ENCODE measurements around the gene C20orf144. TPM values are rescaled to one million over a fixed set of nuclear protein-coding genes. Genes with fewer than 3 reads are reported as not detected.

Gene C20orf144
- total RNA-seq (under 1 TPM in 1 of 7 donors, not detected in 6; 0.46 TPM), polyA plus RNA-seq (under 1 TPM in 1 of 2 donors, not detected in 1; 0.05 TPM)
- long read RNA-seq, donor 1: 0 reads
- long read RNA-seq, donor 2: 0 reads
- long read RNA-seq, donor 3, partial matches to known transcripts: 0 of 1 reads
- long read RNA-seq, donor 3, other reads (novel, unspliced or antisense): 1 of 1 reads

DNA sequence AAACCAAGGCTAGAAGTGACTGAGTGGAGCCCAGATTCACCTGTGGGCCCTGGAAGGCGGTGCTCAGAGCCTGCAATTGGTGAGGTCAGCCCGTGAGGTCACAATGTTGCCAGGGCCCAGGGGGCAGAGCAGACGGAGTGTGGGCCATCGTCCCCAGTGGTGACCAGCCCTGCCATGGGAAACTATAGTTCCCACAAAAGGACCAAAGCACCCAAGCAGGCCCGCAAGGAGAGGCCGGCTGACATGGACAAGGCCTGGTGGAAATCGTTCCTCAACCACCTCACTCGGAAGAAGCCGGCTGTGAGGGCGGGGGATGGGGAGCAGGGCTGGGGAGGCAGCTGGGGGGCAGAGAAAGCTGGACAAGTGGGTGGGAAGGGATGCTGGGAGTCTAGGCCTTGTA is at the start of gene C20orf144:
Gene C20orf144, plus strand, starts transcription at position 156 of the 400 bp plus-strand sequence. Its CDS starts 19 bp downstream, at position 175.
- H3K4me1 ChIP-seq (ENCODE audit: insufficient read depth): peaks cover 9% of the 10 kb centered on the region
- TF ChIP-seq, protein P1, sequence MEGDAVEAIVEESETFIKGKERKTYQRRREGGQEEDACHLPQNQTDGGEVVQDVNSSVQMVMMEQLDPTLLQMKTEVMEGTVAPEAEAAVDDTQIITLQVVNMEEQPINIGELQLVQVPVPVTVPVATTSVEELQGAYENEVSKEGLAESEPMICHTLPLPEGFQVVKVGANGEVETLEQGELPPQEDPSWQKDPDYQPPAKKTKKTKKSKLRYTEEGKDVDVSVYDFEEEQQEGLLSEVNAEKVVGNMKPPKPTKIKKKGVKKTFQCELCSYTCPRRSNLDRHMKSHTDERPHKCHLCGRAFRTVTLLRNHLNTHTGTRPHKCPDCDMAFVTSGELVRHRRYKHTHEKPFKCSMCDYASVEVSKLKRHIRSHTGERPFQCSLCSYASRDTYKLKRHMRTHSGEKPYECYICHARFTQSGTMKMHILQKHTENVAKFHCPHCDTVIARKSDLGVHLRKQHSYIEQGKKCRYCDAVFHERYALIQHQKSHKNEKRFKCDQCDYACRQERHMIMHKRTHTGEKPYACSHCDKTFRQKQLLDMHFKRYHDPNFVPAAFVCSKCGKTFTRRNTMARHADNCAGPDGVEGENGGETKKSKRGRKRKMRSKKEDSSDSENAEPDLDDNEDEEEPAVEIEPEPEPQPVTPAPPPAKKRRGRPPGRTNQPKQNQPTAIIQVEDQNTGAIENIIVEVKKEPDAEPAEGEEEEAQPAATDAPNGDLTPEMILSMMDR (IDR thresholded peaks at IDR 0.05): no peak
- no peak for TF ChIP-seq POLR2A (IDR thresholded peaks at IDR 0.05)
- no peak for TF ChIP-seq EP300 (IDR thresholded peaks at IDR 0.05)
- DNase-seq: peak; percentile 11 to 51 (median 40)
- no peaks in the 10 kb centered on the region for H3K9me3 ChIP-seq
- intact Hi-C loops (cut with DNase I): loop anchor here in 1 of 4 donors (10.0 kb wide), 1 partner anchor 73 kb away; the partner anchor contains the start of gene ZNF341
- H3K27me3 ChIP-seq: no peaks in the 10 kb centered on the region
- peak within 1 kb of the TSS; percentile 64 for H3K4me3 ChIP-seq
- WGBS, 3 donors: 90 to 93% (median 91%) methylated on average over 10 of the region's 10 CpGs
- H3K36me3 ChIP-seq: no peaks in the 10 kb centered on the region
- H3K27ac ChIP-seq: peak within 1 kb of the TSS in 1 of 2 donors; percentile 88

DNA sequence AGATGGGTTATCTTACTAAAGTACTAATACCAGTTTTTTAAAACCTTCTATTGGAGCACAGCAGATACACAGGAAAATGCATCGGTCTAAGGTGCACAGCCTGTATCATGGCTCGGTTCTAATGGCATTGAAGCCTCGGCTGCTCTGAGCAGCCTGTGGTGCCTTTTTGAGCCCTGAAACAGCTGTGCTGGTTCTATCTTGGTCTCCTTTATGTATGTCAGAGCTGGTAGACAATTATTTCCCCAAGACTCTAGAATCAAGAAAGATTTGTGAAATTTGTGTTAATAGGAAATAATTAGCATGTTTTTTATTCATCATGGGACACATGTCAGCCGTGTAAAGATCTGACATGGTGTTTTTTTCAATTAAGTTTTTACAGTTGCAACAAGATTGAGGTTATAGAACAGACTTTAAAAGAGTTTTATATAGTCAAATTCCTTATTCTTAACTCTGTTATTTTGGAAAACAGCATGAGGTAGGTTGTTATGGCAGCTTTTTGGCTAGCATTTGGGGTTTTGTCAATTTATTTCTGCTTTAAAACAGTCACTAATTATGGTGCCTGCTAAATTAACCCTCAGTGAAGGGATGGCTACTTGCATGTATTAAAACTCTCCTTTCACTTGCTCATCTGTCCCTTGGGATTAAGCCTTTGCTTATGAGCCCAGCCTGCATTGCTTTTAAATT is 40.3 kb upstream of the C20orf144 start:
- WGBS, 3 donors: 89 to 91% (median 89%) methylated on average over 4 of the region's 4 CpGs
- no peak for DNase-seq
- no peaks in the 10 kb centered on the region for H3K9me3 ChIP-seq
- no peaks in the 10 kb centered on the region for H3K4me1 ChIP-seq (ENCODE audit: insufficient read depth)
- H3K27ac ChIP-seq: no peak overlapping the region
- no peaks in the 10 kb centered on the region for H3K27me3 ChIP-seq
- H3K36me3 ChIP-seq: no peaks in the 10 kb centered on the region
- TF ChIP-seq EP300 (IDR thresholded peaks at IDR 0.05) (no peak), POLR2A (IDR thresholded peaks at IDR 0.05) (no peak)
- TF ChIP-seq, protein P1 (IDR thresholded peaks at IDR 0.05): no peak
- intact Hi-C loops (cut with DNase I): no loop called here
- no peak overlapping the region for H3K4me3 ChIP-seq

DNA sequence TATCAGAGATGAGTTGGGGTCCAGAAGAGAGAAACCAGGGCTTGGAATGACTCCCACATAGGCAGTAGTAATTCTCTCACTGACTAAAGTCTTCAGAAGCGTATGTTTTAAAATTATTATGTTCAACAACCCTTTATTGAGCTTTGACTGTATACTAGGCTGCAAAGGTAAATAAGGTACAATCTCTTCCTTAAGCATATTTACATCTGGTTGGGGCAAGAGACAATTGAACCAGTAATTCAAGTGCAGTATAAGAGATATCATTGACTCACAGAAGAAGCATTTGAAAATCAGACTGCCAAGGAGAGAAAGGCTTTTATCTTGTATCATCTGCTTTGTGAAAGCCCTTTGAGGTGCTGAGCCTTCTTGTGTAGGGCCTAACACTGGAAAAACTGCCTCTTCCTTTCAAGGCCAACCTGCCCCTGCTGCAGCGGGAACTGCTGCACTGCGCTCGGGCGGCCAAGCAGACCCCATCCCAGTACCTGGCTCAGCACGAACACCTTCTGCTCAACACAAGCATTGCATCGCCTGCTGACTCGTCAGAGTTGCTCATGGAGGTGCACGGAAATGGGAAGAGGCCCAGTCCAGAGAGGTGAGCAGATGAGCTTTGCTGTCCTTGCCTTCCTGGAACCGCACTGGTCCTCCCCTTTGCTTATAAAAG is 39.3 kb upstream of the C20orf144 start:
- no peak overlapping the region for H3K27ac ChIP-seq
- H3K27me3 ChIP-seq: no peaks in the 10 kb centered on the region
- H3K4me1 ChIP-seq (ENCODE audit: insufficient read depth): no peaks in the 10 kb centered on the region
- no peaks in the 10 kb centered on the region for H3K36me3 ChIP-seq
- no peak for DNase-seq
- WGBS, 3 donors: 95 to 96% (median 96%) methylated on average over 10 of the region's 10 CpGs
- TF ChIP-seq EP300 (IDR thresholded peaks at IDR 0.05): no peak
- TF ChIP-seq, protein P1 (IDR thresholded peaks at IDR 0.05): no peak
- intact Hi-C loops (cut with DNase I): no loop called here
- no peaks in the 10 kb centered on the region for H3K9me3 ChIP-seq
- no peak overlapping the region for H3K4me3 ChIP-seq

DNA sequence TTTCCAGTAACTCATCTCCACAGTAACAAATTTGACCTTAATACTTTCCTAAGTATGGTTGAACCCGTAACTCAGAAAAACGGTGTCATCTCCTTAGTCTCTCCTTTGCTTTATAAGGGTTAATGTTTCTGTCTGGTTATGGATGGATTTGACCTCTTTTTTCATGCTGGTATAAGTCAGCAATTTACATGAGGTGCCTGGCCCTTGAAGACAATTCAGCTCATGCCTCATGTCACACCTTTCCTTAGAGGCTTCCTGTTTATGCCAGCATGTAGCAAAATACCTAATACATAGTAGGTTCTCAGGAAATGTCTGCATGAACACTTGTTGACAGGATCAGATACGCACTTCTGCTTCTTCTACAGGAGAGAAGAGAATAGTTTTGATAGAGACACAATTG is 37.7 kb upstream of the C20orf144 start:
- DNase-seq: no peak
- Histone ChIP-seq H3K4me3 (no peak overlapping the region), H3K27me3 (no peaks in the 10 kb centered on the region), H3K9me3 (no peaks in the 10 kb centered on the region), H3K4me1 (ENCODE audit: insufficient read depth) (no peaks in the 10 kb centered on the region), H3K27ac (no peak overlapping the region), H3K36me3 (no peaks in the 10 kb centered on the region)
- intact Hi-C loops (cut with DNase I): no loop called here
- TF ChIP-seq, protein P1 (IDR thresholded peaks at IDR 0.05): no peak
- TF ChIP-seq EP300 (IDR thresholded peaks at IDR 0.05) (no peak), POLR2A (IDR thresholded peaks at IDR 0.05) (no peak)
- WGBS, 3 donors: 89 to 94% (median 93%) methylated on average over 3 of the region's 3 CpGs
